ENCODE results near the gene SLC22A12.

- TF ChIP-seq POLR2A (IDR thresholded peaks at IDR 0.05; ENCODE audit: low read length) = no peak
- no peak for TF ChIP-seq MYC (IDR thresholded peaks at IDR 0.05; ENCODE audit: borderline replicate concordance, low read length)
- TF ChIP-seq, protein P1, sequence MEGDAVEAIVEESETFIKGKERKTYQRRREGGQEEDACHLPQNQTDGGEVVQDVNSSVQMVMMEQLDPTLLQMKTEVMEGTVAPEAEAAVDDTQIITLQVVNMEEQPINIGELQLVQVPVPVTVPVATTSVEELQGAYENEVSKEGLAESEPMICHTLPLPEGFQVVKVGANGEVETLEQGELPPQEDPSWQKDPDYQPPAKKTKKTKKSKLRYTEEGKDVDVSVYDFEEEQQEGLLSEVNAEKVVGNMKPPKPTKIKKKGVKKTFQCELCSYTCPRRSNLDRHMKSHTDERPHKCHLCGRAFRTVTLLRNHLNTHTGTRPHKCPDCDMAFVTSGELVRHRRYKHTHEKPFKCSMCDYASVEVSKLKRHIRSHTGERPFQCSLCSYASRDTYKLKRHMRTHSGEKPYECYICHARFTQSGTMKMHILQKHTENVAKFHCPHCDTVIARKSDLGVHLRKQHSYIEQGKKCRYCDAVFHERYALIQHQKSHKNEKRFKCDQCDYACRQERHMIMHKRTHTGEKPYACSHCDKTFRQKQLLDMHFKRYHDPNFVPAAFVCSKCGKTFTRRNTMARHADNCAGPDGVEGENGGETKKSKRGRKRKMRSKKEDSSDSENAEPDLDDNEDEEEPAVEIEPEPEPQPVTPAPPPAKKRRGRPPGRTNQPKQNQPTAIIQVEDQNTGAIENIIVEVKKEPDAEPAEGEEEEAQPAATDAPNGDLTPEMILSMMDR (IDR thresholded peaks at IDR 0.05) = no peak
- TF ChIP-seq ZSCAN20 (CRISPR knock-in tag; IDR thresholded peaks at IDR 0.05) = no peak
- TF ChIP-seq ZFP36 (IDR thresholded peaks at IDR 0.05; ENCODE audit: borderline replicate concordance, partially characterized antibody) = peak; percentile 59
- no peak for TF ChIP-seq MAZ (IDR thresholded peaks at IDR 0.05; ENCODE audit: borderline replicate concordance, low read depth, low read length)
- TF ChIP-seq HOXB5 (CRISPR knock-in tag; IDR thresholded peaks at IDR 0.05) = no peak
- TF ChIP-seq SMC3 (IDR thresholded peaks at IDR 0.05) = no peak
These were observed 21.6 kb upstream of the SLC22A12 start for GRCh38 chr11:64569300-64569970.
